Astrocyte (in vitro differentiated cells and primary cell): ENCODE measurements around the gene DNASE2B.

Experiments used
- CTCF ChIP-seq: IDR thresholded peaks from 2 replicates; pipeline ENCODE4 v1.5.1; 2011; ENCODE audit warnings: low read depth, mild to moderate bottlenecking, inconsistent platforms, low read length, moderate library complexity; ENCODE audit not compliant: insufficient read depth
- EZH2 ChIP-seq: IDR thresholded peaks from 2 replicates; pipeline ENCODE4 v1.6.1; 2012; ENCODE audit warnings: mild to moderate bottlenecking, low read length, inconsistent platforms; ENCODE audit not compliant: insufficient read depth

DNA sequence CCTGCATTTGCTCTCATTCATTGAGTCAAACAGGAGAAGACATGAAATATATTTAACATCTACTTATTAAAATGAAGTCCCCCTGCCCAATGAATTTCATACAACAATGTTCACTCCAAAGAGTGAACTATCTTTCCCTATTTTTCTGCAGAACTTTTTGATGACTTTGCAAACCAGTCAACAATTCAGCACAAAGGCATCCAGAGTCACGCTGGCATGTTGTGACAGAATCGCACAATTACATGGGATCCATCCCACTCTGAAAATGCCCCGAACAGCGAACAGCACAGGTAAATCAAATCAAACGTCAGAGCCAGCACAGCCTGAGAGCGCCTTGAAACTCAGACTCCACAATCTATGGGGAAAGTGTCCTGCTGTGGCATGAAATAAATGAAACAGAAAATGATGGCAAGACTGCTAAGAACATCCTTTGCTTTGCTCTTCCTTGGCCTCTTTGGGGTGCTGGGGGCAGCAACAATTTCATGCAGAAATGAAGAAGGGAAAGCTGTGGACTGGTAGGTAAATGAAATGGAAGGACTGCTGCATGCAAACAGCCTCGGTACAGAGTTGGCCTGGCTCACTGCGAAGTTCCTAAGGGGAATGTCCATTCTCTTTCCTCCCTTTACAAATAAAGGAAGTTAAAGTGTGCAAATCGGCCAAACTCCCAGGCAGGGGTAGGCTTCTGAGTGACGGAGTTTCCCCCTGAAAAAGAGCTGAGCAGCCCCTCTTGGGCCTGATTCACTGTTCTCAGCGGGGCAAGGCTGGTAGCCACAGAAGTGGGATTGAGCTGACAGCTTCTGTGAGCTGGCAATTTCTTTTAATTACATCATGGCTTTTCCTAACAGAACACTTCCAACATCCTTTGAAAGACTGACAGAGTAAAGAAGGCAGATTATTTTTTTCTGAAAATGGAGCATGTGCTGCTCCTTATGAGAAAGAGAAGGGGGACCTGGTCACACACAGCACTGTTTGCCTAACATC lies at the start of gene DNASE2B:
- TF ChIP-seq CTCF (no peak), EZH2 (no peak)
